HG02981 (cell line): ENCODE results near the gene LYRM4.

Experiments used
- ATAC-seq: cut with Tn5 transposase; IDR thresholded peaks from one replicate; pipeline ENCODE4 v1.9.1; 2021; ENCODE audit warnings: mild to moderate bottlenecking, moderate library complexity; ENCODE audit not compliant: unreplicated experiment

Gene LYRM4

DNA sequence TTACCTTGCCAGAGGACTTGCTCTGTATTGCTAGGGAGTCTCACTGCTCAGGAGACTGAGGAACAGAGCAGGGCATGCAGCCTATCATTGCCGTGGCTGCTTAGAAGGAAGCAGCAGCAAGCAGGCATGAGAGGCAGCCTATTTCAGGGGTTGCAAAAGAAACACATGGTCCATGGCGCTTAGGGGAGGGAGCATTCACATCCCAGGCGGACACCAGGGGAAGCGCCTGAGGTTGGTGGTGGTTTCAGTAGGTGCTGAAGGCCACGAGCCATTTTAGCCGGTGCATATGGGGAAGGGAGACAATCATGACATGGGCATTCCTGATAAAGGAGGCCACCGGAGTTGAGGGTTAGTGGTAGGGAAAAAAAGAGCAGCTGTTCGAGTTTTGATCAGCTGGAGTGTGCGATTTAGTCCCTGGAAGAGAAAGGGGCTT, 21.5 kb upstream of the LYRM4 start:
- ATAC-seq: no peak

DNA sequence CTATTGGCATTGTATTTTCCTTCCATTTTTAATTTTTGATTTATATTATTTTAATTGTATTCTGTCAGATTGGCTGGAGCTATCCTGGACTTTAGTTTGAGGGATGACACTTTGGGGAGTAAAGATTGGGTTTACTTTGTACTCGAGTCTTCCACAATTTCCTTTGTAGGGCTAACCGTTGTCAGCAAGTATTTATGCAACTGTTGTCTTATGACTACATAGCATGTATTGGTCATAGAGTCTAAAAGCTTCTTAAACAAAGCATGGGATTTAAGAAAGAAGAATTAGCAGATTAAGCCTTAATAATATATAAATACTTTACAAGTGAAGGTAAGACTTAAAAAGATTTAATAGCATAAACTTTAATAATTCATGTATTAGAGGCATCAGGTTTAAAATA, 20.2 kb upstream of the LYRM4 start:
- ATAC-seq: no peak

DNA sequence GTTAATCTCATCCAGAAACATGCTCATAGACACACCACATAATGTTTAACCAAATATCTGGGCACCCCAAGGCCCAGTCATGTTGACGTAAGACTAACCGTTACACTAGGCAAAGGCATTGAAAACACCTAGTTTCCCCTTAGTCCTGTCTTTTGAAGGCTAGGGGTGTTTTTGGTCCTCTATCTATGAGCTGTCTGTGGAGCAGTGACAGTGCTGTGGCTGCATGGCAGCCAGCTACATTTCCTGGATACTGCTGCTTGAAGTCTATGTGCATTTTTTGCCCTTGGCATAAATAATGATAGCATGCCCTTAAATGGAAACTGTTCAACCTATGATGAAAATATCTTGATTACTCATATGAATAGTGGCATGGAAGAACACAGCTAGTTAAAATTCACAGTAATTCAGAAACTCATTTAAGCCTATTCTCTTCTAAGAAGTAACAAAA, 19.2 kb upstream of the LYRM4 start:
- no peak for ATAC-seq

DNA sequence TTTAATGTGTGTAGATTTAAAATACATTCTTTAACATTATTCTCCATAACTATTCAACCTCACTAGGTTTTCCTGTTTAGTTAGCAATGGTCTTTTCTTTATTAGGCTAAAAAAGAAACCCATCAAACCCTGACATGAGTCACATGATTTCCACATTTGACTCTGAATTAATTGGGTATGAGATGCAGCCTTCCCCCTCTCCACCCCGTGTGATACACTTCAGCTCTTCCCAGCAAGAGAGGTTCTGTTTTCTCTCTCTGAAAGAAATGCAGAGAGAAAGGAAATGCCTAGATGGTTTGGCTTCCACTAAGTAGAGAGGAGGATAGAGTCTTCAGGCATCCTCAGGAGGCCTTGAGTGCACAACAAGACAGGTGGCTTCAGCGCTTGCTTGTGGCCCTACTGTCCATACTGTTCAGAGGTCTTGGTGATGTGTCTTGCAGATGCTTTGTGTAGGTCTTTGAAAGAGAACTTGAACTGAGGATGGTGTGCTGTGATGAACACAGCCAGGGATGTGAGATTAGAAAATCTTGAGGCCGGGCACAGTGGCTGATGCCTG, 17.9 kb upstream of the LYRM4 start:
- no peak for ATAC-seq

DNA sequence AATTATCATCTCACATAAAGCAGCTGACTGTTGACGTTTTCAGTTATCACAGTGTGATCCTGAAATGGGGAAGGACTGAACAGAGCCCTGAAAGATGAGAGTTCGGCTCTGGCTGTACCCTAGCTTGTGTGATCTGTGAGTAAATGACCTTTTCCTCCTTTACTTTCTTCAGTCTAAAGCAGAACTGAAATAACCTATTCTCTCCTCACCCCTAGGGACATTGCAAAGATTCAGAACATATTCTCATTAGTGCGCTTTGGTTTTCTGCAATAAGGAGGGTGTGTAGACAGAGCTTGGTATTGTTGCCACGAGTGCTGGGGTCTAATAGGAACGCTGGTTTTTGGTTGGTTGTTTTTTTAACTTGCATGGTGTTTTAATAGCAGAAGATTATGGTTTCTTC, 17.3 kb upstream of the LYRM4 start:
- ATAC-seq: no peak

DNA sequence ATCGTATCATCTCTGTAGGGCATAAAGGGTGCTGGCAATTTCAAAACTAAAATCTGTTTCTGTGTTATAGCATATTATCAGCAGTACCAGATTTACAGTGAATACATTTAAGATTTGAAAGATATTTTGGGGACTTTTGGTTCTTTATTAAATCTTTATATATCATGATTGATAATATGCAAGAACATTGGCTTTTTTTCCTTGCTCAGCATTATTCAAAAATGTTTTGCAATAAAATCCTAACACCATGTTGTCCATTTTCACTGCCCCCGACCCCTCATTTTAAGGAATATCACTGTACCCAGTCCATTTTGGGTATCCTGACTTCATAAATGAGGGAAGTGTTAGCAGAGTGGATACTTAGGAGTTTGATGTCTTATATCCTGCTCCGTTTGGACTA, 16.8 kb upstream of the LYRM4 start:
- ATAC-seq: no peak

DNA sequence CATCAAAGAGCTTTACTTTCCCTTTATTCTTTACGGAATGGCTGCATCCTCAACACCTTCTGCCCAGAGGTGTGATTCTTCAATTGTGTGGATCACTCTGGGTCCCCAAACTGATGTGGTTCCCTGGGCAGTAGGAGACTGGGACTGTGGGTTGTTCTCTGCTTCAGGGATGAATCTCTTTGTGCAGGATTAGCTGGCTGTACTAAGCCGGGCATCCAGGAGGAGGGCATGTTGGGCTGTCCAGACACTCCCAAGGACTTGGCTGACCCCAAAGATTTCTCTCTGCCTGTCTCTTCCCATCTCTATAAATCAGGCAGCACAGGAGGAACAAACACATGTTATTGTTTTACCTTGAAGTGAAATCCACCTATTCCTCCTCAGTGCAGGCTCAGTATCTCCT, 15.8 kb upstream of the LYRM4 start:
- ATAC-seq: no peak

DNA sequence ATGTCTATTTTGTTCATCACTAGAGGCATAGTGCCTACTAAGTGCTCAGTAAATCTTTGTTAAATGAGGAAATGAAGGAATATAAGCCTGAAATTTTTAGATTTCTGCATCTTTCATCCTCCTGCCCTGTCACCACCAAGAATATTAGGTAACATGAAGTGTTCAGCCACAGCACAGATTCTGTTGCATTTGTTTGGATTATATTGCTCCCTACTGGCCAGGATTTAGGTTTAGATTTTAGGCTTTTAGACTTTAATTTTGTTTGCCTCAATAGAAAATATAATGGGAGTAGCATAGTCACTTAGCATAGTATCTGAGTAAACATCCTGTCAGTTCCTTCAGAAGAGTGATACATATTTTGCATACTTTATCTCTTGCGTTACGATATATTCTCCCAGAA, 14.7 kb upstream of the LYRM4 start:
- ATAC-seq: no peak

DNA sequence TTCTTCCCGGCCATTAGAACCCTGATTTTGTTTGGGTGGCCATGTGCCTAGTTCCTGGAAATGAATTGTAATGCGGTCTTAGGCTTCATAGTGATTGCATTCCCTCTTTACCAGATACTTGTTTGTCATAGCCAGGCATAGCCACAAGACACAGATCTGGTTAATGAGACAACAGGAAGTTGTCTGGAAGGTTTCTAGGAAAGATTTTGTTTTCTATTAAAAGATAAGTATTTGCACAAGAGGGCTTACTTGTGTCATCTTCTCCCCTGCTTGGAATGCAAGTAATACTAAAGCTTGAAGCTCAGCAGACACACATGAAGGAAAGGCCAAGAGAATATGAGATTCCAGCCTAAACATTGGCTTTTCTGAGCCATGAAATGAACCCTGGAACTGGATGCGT, 13.5 kb upstream of the LYRM4 start:
- no peak for ATAC-seq

DNA sequence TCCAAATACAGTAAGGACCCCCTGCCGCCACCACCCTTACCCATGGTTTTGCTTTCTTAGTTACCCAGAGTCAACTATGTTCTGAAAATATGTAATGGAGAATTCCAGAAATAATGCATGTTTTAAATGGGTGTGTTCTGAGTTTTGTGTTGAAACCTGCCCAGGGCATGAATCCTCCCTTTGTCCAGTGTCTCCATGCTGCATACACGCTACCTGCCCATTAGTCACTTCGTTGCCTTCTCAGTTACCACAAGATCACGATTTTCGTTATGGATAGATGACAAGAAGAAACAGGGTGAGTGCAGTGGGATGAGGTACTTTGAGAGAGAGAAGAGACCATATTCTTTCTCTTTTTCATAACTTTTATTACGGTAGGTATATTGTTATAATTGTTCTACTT, 11.2 kb upstream of the LYRM4 start:
- ATAC-seq: no peak

DNA sequence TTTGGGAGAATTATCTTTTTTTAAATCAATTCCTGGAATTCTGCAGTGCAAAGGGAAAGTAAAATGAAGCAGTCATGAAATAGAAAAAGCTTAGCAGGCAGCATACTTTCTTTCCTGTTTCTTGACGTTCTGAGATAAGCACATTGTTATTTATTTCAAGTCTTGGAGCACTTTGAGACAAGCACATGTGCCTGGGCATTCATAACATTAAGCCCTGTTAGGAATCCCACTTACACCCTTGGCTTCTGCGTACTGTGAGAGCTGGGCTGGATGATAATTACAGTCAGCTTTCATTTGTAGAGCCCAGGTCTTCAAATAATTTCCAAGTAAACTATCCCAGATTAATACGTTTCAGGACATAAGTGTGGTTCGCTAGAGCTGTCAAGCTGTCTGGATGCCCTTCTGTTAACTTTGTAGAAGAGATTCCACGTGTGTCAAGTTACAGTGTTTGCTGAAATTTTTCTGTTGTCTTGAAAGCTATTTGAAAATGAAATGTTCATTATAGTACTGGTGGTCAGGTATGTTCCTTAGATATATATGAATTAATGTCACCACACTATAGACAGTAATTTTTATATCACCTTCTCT, 9.4 kb upstream of the LYRM4 start:
- ATAC-seq: no peak

DNA sequence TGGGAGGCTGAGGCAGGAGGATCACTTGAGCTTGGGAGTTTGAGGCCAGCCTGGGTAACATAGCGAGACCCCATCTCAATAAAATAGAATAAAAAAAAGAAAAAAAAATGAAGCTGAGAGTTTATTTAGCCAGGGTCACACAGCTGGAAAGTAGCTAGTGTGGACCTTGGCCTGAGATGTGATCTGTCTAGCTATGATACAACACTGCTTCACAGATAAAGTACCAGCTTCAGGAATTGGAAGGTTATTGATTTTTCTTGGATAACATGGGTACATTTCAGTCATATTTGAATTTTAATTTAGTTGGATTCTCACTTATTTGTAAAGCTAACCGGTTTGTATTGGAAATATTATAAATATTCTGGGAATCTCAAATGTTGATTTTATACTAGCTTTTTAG, 5.7 kb upstream of the LYRM4 start:
- no peak for ATAC-seq

DNA sequence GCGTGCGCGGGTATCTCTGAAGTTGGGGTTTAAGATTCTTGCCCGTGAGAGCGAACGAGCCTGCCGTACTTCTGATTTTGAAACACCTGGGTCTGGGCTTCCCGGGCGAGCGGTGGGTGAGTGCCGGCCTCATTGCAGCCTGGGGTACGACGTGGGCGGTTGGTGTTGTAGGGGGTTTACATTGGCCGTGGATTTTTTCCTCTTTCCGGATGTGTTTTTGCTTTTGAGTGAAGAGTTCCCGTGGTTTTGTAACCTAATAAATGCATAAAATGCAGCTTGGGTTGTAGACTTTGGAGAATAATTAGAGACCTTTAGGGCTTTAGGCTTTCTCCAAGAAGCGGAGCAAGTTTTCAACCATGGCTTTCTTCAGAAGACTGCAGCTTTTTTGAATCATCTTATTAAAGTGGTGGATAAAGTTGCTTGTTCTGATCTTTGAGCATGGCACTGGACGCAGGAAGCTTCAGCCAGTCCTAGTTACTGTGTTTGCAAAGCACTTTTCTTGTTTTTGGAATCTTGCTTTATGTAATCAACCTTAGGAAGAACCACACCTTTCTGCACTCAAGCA, 877 bp upstream of the LYRM4 start:
- ATAC-seq: no peak

DNA sequence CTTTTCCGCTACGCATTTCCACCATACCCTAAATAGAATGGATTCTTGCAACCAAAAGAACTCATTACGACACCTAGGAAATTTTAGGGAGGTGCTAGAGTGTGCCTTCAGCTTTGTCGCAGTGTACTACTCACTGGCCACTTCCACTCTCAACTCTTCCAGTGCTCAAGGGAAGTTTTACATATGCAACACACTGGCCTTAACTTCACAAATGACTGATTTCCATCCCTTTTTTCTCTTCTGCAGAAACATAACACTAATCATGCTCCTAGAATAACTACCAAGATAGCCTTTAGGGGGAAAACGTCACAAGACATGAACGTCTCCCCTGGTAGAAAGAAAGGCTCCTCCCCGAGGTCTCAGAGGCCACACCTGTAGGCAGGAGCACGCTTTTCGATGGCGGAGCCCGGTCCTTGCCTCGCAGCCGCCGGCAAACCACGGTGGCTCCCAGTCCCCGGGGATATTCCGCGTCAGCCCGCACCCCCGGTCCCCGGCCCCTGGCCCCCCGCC, 584 bp downstream of the LYRM4 start:
- ATAC-seq: peak; percentile 67

DNA sequence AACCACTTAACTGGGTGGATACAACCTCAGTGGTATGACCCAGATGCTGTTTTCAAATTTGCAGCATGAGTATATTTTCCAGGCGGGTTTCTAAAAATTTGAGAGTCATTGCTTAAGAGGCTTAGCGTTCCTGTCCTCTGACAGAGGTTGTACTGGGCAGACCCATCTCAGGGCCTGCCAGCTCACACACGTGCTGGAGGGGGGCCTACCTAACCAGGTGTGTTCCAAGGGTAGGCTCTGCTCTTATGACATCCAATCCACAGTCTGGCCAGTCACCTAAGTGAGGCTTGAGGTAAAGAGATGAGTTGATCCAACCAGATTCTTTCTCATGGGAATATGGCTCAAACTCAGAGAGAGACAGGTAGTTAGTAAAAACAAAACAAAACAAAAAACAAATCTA, 1.3 kb downstream of the LYRM4 start:
- ATAC-seq: no peak

DNA sequence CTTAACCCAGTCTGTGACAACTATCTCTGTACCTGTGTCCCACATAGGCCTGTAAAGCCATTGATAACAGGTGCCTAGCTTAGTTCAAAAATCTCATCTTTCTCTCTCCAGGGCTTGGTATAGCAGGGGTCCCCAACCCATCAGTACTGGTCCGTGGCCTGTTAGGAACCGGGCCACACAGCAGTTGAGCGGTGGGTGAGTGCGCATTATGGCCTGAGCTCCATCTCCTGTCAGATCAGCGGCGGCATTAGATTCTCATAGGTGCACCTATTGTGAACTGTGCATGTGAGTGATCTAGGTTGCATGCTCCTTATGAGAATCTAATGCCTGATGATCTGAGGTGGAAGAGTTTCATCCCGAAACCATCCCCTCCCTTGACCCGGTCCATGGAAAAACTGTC, 3.4 kb downstream of the LYRM4 start:
- no peak for ATAC-seq

DNA sequence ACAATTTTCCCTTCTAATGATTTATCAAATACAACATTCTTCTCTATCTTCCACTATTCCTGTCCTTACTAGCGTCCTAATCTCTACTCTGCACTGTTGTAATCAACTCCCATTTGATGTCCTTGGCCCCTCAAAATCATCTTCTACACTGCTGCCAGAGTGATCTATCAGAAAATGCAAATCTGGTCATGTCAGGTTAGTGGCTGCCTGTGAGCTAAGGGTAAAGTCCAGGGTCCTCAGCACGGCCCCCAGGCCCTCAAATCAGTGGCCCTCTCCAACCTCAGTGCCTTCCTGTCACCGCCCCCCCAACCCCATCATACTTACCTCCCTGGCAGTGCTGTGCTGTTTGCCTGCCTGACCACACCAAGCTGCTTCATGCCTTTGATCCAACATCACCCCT, 3.8 kb downstream of the LYRM4 start:
- no peak for ATAC-seq

DNA sequence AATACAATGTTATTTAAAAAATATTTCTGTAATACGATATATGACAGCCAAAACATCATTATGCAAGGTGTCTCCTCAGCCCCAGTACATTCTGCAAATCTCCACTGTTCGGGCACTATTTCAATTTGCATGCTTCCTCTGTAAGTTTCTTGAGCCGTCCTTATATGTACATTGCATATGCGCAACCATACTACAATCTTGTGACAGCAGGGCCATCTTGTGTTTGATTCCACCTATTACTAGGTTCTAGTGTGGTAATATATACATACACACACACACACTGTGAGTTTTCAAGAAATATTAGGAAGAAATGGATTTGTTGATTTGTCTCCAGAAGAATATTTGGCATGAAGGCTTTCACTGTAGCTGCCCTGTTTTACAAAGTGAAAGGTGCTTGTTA, 9.8 kb downstream of the LYRM4 start:
- no peak for ATAC-seq

DNA sequence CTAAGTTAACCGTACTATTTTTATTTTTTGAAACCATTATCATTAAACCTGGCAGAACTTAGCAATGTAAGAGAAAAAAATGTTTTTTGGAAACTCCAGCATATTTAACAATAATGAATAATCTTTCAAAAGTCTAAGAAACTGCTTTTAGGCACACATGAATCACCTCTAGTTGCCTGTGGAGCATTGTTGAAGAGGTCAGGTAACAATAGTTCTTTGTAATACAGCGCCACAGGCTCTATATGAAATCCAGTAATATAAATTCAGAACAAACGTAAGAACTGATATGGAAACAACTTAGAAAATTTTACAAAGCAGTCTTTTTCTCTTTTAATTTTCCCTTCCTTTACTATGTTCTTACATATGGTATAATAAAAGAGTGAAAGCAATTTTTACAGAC, 10.3 kb downstream of the LYRM4 start:
- ATAC-seq: no peak

DNA sequence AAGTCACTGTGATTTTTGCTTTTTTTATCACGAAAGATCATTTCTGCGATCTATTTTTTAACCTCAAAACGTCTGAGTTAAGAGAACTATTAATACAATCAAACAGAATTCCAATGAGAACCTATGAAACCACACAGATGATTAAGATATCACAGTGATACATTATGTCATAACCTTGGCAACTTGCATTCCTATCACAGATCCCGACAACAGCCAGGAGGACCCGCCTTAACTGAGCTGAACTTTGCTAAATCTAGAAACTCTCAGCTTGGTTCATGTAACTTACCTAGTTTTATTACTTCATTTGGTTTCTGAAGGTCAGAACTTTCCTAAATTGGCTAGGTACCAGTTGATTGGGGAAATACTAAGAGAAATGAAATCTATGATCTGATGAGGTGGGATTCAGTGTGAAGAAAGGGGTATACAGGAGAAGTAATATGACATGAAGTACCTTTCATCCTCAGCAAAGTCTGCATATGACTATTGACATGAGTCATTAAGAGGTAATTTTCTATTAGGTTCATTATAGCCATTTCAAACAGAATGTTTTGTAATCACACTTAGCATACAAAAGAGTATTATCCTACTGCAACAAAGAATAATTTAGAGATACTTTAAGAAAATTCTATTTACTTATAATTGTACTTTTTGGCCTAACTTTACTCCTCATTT, 11.2 kb downstream of the LYRM4 start:
- no peak for ATAC-seq

DNA sequence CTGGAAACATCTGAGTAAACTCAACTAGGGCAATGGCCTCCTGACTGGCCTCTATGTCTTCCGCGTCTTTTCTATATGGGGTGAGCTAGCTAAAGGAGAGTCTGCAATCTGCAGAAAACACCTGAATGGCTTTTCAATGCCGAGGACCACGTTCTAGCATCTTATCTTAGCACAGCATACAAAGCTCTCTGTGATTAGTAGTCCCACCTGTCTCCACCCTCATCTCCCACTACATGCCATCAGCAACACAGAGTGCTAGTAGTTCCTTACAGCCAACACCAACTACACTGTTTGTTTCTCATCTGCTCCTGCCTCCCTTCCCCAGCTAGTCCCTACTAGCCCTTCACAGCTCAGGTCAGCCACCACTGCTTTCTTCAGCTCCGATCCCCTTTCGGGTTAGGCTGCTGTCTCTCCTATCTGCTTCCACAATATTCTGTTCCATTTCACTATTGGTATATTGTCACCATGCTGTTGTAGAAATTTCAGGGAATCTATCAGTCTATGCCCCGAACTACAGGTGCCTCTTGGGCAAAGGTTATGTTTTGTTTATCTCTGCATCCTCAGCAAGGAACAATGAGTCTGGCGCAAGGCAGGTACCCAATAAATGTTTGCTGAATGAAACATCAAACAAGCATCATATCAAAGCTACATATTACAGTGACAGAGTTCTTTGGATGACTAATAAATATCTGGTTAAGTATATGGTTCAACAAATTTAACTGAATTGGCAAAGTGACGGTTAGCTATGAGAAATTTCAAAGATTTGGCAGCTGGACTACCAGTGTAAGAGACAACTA, 12.2 kb downstream of the LYRM4 start:
- ATAC-seq: no peak
